Muscle of leg (tissue), 11 donors: ENCODE data around the gene FOXE3. TPM values are rescaled to one million over a fixed set of nuclear protein-coding genes. Genes with fewer than 3 reads are reported as not detected.
"Not testable (repeated sequence)": the region's sequence is repeated elsewhere in the genome, so short reads cannot be mapped to it uniquely, and the experiment has no call there.

ENCODE experiments used
- DNase-seq: peaks from one replicate; pipeline ENCODE4 v3.0.0; 2013
- H3K27ac ChIP-seq: one replicate; pipeline ENCODE4 v1.5.1; 2013; ENCODE audit warnings: mild to moderate bottlenecking, low read length, control low read depth
- H3K27me3 ChIP-seq: one replicate; pipeline ENCODE4 v1.6.1; 2013; ENCODE audit warnings: low read length; ENCODE audit not compliant: control insufficient read depth, insufficient read depth
- H3K36me3 ChIP-seq: one replicate; pipeline ENCODE4 v1.6.1; 2013; ENCODE audit warnings: low read length; ENCODE audit not compliant: control insufficient read depth, insufficient read depth
- H3K4me1 ChIP-seq: one replicate; pipeline ENCODE4 v1.6.1; 2013; ENCODE audit warnings: low read length; ENCODE audit not compliant: control insufficient read depth, insufficient read depth
- H3K4me3 ChIP-seq: one replicate; pipeline ENCODE4 v1.5.1; 2013; ENCODE audit warnings: low read length, control low read depth
- H3K9me3 ChIP-seq: replicated peaks from 2 replicates; pipeline ENCODE4 v1.6.1; 2013; ENCODE audit warnings: low read depth, low read length; ENCODE audit not compliant: control insufficient read depth
- WGBS: methylation state at CpG from one replicate; pipeline ENCODE4 v1.1.5; 2013; ENCODE audit warnings: missing lambda C conversion rate; ENCODE audit not compliant: insufficient coverage; 5-methylcytosine and 5-hydroxymethylcytosine counted together
- polyA plus RNA-seq, 8 donors: library from polyadenylated mRNA; unstranded; fragments of 120-200 nt; gene quantifications; one replicate each; pipeline versions ENCODE4 v1.2.1 to v1.2.3, GENCODE V29; 2013; ENCODE audit warnings: inconsistent platforms in 1 of 8, low replicate concordance in 1 of 8; ENCODE audit not compliant: insufficient read length in 8 of 8, insufficient read depth in 1 of 8
- total RNA-seq: library from RNA; stranded (reverse); fragments of 120-200 nt; gene quantifications from one replicate; pipeline ENCODE4 v1.2.4, GENCODE V29; 2013

Gene FOXE3
- total and polyA plus RNA-seq, 9 donors, result 0.05 to 0.20 (median 0.09) TPM; not detected in 3

DNA sequence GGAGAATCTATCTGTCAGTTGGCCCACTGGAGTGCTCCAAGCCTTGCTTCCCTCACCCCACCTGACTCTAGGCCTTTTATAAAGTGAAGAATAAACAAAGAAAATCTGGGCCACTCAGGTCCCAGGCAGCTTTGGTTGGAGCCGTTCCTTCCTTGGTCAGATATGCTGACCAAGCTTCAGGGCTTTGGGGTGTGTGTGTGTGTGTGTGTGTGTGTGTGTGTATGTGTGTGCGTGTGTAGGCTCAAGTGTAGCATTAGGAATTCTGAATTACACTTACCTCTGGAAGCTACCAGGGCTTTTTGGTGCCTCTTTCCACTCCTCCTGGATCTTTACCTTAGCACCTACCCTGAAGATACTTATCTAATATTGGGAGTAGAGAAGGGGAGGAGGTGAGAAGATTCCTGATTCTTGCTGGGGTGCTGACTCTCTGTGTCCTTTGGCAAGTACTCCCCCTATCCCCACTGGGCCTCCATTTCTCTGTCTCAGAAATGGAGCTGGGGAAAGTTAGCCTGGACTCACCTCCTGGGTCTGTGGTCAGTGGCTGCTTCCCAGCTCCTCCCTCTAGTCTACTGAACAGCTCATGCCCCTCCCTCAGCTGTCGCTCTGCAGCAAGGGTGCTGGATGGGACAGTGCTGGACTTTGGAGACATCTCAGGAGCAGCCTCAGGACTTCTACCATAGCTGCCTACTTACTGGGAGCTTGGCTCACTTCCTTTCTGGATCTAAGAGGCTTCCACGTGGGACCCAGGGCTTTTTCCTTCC, 32.6 kb downstream of the FOXE3 start:
- peaks cover 25% of the 10 kb centered on the region for H3K4me1 ChIP-seq
- peaks cover 88% of the 10 kb centered on the region for H3K27me3 ChIP-seq
- no CpG with 5 or more reads among the region's 4 CpGs for WGBS
- no peak overlapping the region for H3K27ac ChIP-seq
- no peaks in the 10 kb centered on the region for H3K36me3 ChIP-seq
- H3K9me3 ChIP-seq, result no peaks in the 10 kb centered on the region
- DNase-seq, result no peak
- no peak overlapping the region for H3K4me3 ChIP-seq

DNA sequence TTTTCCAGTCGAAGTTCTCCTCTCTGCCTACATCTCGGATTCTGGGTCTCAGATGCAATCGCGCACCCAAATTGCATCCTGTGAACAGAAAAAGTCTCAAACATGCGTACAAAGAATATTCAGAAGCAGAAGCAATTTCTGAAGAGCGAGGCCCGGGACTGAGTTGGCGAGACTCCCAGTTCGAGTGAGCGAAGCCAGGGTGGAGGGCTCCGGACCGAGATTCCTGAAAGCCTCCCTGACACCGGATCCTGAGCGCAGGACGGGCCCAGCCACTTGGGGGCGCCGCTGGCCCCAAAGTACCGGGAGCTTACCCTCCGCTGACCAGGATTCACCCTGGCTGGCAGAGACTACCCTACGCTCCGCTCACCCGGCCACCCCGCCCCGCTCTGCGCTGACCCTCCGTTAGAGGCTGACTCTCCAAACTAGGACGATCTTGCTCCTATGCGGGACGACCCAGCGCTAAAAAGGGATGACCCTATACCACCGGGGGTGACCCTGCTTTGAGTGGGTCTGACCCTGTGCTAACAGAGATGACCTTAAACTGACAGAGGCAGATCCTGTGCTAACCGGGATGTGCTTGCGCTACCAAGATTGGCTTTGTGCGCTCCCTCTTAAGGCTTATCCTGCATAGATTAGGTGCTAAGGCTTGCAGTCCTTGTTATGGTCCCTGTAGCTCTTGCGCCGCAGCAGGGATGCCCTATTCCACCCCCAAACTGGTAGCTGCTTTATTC, 33.9 kb downstream of the FOXE3 start:
- 4% methylated on average over 34 of the region's 36 CpGs for WGBS
- H3K36me3 ChIP-seq, result no peaks in the 10 kb centered on the region

DNA sequence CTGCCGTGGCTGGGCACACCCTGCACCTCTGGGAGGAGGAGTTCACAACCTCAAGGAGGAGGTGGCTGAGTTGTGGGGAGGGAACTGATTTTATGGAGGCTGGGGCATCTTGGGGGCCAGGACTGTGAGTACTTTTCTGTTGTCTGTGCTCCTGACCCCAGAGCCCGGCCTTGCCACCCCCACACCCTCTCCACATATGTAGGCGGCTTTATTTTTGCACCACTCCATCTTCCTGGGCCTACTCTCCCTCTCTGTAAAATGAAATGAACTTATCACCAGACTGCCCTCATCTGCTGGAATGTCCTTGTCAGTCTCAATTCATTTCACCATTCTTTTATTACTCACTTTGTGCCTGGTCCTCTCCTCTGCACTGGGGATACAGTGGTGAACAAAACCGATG, 34.5 kb downstream of the FOXE3 start:
- H3K27ac ChIP-seq, result no peak overlapping the region
- H3K36me3 ChIP-seq, result no peaks in the 10 kb centered on the region
- DNase-seq, result no peak
- no peak overlapping the region for H3K4me3 ChIP-seq
- peaks cover 72% of the 10 kb centered on the region for H3K27me3 ChIP-seq
- peaks cover 10% of the 10 kb centered on the region for H3K4me1 ChIP-seq
- no peaks in the 10 kb centered on the region for H3K9me3 ChIP-seq
- 64% methylated on average over 3 of the region's 4 CpGs for WGBS

More for the DNA sequence above, 33.9 kb downstream of the FOXE3 start:
- H3K9me3 ChIP-seq, result no peaks in the 10 kb centered on the region
- no peak overlapping the region for H3K27ac ChIP-seq
- DNase-seq, result peak; percentile 54
- H3K27me3 ChIP-seq, result peaks cover 78% of the 10 kb centered on the region
- peaks cover 14% of the 10 kb centered on the region for H3K4me1 ChIP-seq
- no peak overlapping the region for H3K4me3 ChIP-seq

DNA sequence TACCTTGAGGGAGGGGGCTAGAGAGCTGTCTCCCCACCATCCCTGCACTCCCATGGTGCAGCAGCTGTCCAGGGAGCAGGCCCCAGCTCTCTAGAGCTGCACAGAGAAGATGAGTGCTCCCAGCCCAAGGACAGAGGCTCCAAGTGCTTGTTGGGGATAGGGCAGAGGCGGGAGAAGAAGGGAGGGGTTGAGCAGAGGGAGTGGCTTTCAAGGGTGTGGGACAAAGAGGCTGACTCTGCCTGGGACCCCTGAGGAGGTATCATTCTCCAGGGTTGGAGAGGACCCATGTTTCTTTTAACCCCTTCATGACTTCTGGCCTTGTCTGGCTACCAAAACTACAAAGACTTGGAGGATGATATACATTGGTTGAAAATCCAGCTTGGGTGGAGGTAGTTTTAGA, 36.3 kb downstream of the FOXE3 start:
- WGBS, result 50% methylated on average over 1 of the region's 1 CpG
- Histone ChIP-seq H3K9me3 (no peaks in the 10 kb centered on the region), H3K27me3 (peaks cover 56% of the 10 kb centered on the region), H3K36me3 (no peaks in the 10 kb centered on the region), H3K4me1 (peaks cover 10% of the 10 kb centered on the region), H3K27ac (no peak overlapping the region), H3K4me3 (no peak overlapping the region)
- no peak for DNase-seq

DNA sequence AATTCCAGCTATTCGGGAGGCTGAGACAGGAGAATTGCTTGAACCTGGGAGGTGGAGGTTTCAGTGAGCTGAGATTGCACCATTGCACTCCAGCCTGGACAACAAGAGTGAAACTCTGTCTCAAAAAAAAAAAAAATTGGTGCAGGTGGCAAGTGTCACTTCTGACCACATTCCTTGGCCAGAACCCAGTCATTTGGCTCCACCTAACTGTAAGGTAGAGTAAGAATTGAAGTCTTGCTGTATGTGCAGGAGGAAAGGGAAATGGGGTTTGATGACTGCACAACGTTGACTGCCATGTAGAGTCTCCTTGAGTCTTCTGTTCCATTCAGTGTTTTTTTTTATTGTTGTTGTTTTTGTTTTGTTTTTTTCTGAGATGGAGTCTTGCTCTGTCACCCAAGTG, 37.8 kb downstream of the FOXE3 start:
- not testable (repeated sequence) for H3K9me3 ChIP-seq, DNase-seq, H3K36me3 ChIP-seq, H3K27ac ChIP-seq, H3K4me3 ChIP-seq
- WGBS, result 94% methylated on average over 2 of the region's 2 CpGs
- H3K27me3 ChIP-seq, result peaks cover 52% of the 10 kb centered on the region
- peaks cover 10% of the 10 kb centered on the region for H3K4me1 ChIP-seq

DNA sequence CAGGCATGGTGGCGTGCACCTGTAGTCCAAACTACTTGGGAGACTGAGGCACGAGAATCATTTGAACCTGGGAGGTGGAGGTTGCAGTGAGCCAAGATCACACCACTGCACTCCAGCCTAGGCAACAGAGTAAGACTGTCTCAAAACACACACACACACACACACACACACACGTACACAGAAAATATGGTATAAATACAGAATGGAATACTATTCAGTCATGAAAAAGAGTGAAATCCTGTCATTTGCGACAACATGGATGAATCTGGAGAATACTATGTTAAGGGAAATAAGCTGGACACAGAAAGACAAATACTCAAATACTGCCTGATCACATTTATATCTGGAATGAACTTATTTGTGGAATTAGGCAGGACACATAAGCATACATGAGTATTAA, 40.2 kb downstream of the FOXE3 start:
- Histone ChIP-seq H3K27me3 (peaks cover 46% of the 10 kb centered on the region), H3K4me1 (no peaks in the 10 kb centered on the region), H3K27ac (no peak overlapping the region), H3K36me3 (no peaks in the 10 kb centered on the region), H3K4me3 (no peak overlapping the region), H3K9me3 (no peaks in the 10 kb centered on the region)
- no peak for DNase-seq
- no CpG with 5 or more reads among the region's 4 CpGs for WGBS

DNA sequence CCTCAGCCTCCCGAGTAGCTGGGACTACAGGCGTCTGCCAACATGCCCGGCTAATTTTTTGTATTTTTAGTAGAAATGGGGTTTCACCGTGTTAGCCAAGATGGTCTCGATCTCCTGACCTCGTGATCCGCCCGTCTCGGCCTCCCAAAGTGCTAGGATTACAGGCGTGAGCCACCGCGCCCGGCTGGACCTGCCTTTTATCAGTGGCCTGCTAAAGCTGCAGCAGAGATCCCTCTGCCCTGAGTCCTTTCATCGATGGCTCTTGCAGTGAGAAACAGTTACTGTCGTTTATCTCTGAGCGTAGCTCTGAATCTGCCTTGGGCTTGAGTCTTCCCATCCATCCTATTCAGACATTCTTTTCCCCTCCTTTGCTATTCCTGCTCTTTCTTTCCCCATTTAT, 41.5 kb downstream of the FOXE3 start:
- DNase-seq, H3K9me3 ChIP-seq, H3K27ac ChIP-seq, H3K4me3 ChIP-seq, H3K36me3 ChIP-seq, H3K4me1 ChIP-seq: not testable (repeated sequence)
- 79% methylated on average over 12 of the region's 16 CpGs for WGBS
- peaks cover 42% of the 10 kb centered on the region for H3K27me3 ChIP-seq

DNA sequence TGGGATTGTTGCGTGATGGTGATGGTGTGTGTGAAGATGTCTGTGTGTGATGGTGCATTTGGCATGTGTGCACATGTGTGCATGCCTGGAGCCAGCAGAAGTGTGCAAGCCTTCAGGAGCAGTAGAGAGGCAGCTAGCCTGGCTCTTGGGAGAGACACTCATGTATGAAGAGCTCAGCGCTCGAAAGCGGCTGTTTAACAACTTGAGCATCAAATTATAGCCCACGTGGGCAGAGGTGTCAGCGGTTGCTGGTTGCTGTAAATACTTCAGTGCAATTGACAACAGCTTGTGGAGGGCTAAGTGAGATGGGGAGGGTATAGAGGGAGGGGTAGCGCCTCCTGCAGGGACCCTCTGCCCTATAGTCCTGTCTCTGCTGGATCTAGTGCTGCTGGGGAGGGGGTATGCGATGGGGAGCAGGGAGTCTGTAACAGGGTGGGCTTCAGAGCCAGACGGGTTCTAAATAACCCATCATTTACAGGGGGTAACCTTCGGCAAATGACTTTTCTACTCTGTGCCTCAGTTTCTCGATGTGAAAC, 43.2 kb downstream of the FOXE3 start:
- H3K27ac ChIP-seq, result no peak overlapping the region
- H3K27me3 ChIP-seq, result peaks cover 43% of the 10 kb centered on the region
- H3K36me3 ChIP-seq, result no peaks in the 10 kb centered on the region
- H3K4me3 ChIP-seq, result no peak overlapping the region
- no peak for DNase-seq
- H3K4me1 ChIP-seq, result no peaks in the 10 kb centered on the region
- 13% methylated on average over 7 of the region's 11 CpGs for WGBS
- H3K9me3 ChIP-seq, result no peaks in the 10 kb centered on the region

DNA sequence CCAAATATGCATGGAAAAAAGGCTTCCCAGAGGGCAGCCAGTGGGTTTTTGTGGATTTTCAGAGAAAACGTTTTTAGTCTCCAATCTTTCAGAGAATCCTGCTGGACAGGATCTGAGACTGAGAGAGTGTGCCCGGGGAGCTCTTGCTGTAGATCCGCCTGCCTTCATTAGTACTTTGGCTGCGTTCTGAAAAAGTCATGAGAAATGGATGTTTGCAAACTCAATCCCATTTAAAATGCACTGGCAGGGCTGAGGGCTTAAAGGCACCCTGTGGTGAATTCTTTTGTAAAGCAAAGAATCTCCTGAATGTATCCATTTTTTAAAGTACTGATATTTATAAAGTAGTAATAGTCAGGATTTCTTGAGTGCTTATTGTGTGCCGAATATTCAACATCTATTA, 44.0 kb downstream of the FOXE3 start:
- H3K4me3 ChIP-seq, result no peak overlapping the region
- no peaks in the 10 kb centered on the region for H3K36me3 ChIP-seq
- no peak overlapping the region for H3K27ac ChIP-seq
- 0% methylated on average over 2 of the region's 5 CpGs for WGBS
- no peak for DNase-seq
- no peaks in the 10 kb centered on the region for H3K9me3 ChIP-seq
- H3K4me1 ChIP-seq, result no peaks in the 10 kb centered on the region
- peaks cover 44% of the 10 kb centered on the region for H3K27me3 ChIP-seq

DNA sequence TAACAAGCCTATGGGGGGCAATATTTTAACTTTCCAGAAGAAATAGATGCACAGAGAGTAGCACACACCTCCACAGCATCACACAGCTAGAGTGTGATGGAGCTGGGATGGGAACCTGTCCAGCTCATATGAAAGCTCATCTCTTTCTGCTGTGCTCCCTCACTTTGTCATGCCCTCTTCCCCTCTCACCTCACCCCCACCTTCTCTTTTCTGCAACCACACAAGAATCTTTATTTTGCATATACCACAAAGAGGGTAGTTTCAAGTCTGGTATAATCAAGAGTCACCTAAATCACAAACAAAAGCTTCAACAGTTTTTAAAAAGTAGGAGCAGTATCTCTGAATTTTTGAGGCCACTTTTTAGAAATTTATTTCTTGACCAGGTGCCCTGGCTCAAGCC, 44.4 kb downstream of the FOXE3 start:
- no peaks in the 10 kb centered on the region for H3K4me1 ChIP-seq
- no peak for DNase-seq
- peaks cover 44% of the 10 kb centered on the region for H3K27me3 ChIP-seq
- no peaks in the 10 kb centered on the region for H3K9me3 ChIP-seq
- no peak overlapping the region for H3K4me3 ChIP-seq
- no peaks in the 10 kb centered on the region for H3K36me3 ChIP-seq
- no peak overlapping the region for H3K27ac ChIP-seq
